GM18526 (cell line): Measurements from ENCODE around the gene SWAP70.
A peak's percentile ranks its signal among the peaks of the same experiment; 100 is the strongest.

Source experiments
- POLR2A ChIP-seq: IDR thresholded peaks from 3 replicates; pipeline ENCODE4 v1.6.1; 2011; ENCODE audit not compliant: insufficient read length; ENCODE audit errors: extremely low read depth

SWAP70 gene

GRCh38 chr11:9663699-9664275 is at the start of gene SWAP70:
TSS of gene SWAP70 (plus strand) at chr11:9664077. CDS start at chr11:9664180, 103 bp downstream.
- TF ChIP-seq POLR2A, result peak; percentile 89

GRCh38 chr11:9615031-9615451 is 48.8 kb upstream of the SWAP70 start:
- no peak for TF ChIP-seq POLR2A

GRCh38 chr11:9616042-9616675 is 47.7 kb upstream of the SWAP70 start:
- TF ChIP-seq POLR2A, result no peak

- no peak for TF ChIP-seq POLR2A
Observed at GRCh38 chr11:9616858-9617257, 47.0 kb upstream of the SWAP70 start.

- no peak for TF ChIP-seq POLR2A
Observed at GRCh38 chr11:9617940-9618339, 45.9 kb upstream of the SWAP70 start.

GRCh38 chr11:9619004-9619403 is 44.9 kb upstream of the SWAP70 start:
- TF ChIP-seq POLR2A, result no peak

- no peak for TF ChIP-seq POLR2A
Observed at GRCh38 chr11:9619971-9620370, 43.9 kb upstream of the SWAP70 start.

- no peak for TF ChIP-seq POLR2A
Observed at GRCh38 chr11:9624448-9624847, 39.4 kb upstream of the SWAP70 start.

- no peak for TF ChIP-seq POLR2A
Observed at GRCh38 chr11:9625162-9625561, 38.7 kb upstream of the SWAP70 start.

GRCh38 chr11:9625728-9626127 is 38.1 kb upstream of the SWAP70 start:
- no peak for TF ChIP-seq POLR2A

GRCh38 chr11:9626496-9627394 is 37.1 kb upstream of the SWAP70 start:
- TF ChIP-seq POLR2A, result no peak

- no peak for TF ChIP-seq POLR2A
Observed at GRCh38 chr11:9629064-9629463, 34.8 kb upstream of the SWAP70 start.

GRCh38 chr11:9633679-9634078 is 30.2 kb upstream of the SWAP70 start:
- no peak for TF ChIP-seq POLR2A

GRCh38 chr11:9636691-9637090 is 27.2 kb upstream of the SWAP70 start:
- no peak for TF ChIP-seq POLR2A

- TF ChIP-seq POLR2A, result no peak
Observed at GRCh38 chr11:9639099-9639498, 24.8 kb upstream of the SWAP70 start.

GRCh38 chr11:9639985-9640384 is 23.9 kb upstream of the SWAP70 start:
- TF ChIP-seq POLR2A, result no peak
